ENCODE measurements around the gene RACGAP1. TPM values are rescaled to one million over a fixed set of nuclear protein-coding genes. Genes with fewer than 3 reads are reported as not detected.

RACGAP1 gene
- total RNA-seq, 1 donor from 2014 or later = 13.7 TPM

DNA sequence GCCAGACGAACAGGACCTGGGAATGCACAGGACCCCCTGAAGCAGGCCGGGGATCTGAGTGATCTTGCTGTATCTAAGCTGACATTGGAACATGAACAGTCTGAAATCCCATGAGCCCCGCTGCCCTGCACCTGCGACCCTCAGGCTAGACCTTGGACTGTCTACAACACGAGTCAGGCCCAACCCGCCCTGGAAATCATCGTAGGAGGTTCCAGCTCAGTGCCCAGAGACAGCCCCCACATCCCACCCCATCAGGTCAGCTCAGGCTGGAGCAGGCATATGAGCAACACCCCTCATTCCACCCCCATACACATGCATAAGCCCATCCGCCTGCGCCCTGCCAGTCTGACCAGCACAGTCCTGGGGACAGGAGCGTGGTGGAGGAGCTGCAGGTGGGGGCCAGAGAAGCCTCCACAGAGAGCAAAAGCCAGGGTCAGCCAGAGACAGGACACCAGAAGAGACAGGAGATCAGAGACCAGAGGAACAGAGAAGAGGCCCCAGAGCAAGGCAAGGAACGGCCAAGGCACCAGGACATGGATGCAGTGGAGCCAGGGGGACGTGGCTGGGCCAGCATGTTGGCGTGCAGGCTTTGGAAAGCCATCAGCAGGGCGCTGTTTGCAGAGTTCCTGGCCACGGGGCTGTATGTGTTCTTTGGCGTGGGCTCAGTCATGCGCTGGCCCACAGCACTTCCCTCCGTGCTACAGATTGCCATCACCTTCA, 52.5 kb downstream of the RACGAP1 start, which contains the start of gene AQP6:
Gene AQP6 (plus strand): TSS at position 307 of the 720 bp plus-strand sequence. CDS start 227 bp downstream, at position 534.
- intact Hi-C loops (cut with DNase I) = no loop called here
- peaks cover 5% of the 10 kb centered on the region for H3K27me3 ChIP-seq (ENCODE audit: low read depth)
- no peaks in the 10 kb centered on the region for H3K36me3 ChIP-seq
- H3K9me3 ChIP-seq = no peaks in the 10 kb centered on the region
- ATAC-seq (no peak), DNase-seq (no peak)
- TF ChIP-seq, protein P1, sequence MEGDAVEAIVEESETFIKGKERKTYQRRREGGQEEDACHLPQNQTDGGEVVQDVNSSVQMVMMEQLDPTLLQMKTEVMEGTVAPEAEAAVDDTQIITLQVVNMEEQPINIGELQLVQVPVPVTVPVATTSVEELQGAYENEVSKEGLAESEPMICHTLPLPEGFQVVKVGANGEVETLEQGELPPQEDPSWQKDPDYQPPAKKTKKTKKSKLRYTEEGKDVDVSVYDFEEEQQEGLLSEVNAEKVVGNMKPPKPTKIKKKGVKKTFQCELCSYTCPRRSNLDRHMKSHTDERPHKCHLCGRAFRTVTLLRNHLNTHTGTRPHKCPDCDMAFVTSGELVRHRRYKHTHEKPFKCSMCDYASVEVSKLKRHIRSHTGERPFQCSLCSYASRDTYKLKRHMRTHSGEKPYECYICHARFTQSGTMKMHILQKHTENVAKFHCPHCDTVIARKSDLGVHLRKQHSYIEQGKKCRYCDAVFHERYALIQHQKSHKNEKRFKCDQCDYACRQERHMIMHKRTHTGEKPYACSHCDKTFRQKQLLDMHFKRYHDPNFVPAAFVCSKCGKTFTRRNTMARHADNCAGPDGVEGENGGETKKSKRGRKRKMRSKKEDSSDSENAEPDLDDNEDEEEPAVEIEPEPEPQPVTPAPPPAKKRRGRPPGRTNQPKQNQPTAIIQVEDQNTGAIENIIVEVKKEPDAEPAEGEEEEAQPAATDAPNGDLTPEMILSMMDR (IDR thresholded peaks at IDR 0.05) = no peak
- H3K27ac ChIP-seq = no peak within 1 kb of the TSS
- H3K4me1 ChIP-seq = peaks cover 16% of the 10 kb centered on the region
- no peak within 1 kb of the TSS for H3K4me3 ChIP-seq

DNA sequence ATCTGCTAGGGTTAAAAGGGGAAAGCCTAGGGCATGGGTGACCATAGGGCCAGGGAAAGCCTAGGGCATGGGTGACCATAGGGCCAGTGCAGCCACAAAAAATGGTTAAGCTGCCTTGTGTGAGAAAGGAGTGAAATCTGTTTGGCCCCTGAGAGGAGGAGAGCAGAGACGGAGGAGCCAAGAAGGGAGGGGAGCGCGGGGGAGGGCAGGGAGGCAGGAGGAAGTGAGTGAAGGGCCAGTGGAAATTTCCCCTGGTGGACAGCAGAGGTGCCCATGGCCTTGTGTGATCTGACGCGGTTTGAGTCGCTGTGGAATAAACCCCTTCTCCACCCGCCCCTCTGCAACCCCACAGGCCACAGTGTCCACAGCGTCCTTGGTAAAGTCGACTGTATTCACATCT, 53.2 kb downstream of the RACGAP1 start:
- no peak for DNase-seq

DNA sequence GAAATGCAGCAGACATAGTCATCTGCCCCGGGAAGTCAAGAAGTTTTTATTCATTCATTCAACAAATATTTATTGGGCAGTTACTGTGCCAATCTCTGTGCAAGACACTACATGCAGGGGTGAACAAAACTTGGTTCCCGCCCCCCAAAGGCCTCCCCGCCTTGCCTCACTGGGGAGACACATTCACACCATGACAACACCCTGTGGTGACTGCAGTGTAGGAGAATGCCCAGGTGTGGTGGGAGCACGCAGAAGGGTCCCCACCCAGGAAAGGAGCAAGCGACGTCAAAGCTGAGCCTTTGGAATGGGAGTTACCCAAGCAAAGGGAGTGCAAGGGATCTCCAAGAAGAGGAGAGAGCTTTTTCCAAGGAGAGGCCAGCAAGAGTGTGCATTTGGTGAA, 54.2 kb downstream of the RACGAP1 start:
- Histone ChIP-seq H3K9me3 (no peaks in the 10 kb centered on the region), H3K4me3 (no peak overlapping the region), H3K4me1 (peaks cover 31% of the 10 kb centered on the region), H3K27ac (no peak overlapping the region), H3K36me3 (no peaks in the 10 kb centered on the region), H3K27me3 (ENCODE audit: low read depth) (peaks cover 5% of the 10 kb centered on the region)
- DNase-seq (no peak), ATAC-seq (no peak)
- TF ChIP-seq, protein P1 (IDR thresholded peaks at IDR 0.05) = no peak
- intact Hi-C loops (cut with DNase I) = no loop called here

More for the DNA sequence above, 53.2 kb downstream of the RACGAP1 start:
- TF ChIP-seq, protein P1 (IDR thresholded peaks at IDR 0.05) = no peak
- peaks cover 5% of the 10 kb centered on the region for H3K27me3 ChIP-seq (ENCODE audit: low read depth)
- no peaks in the 10 kb centered on the region for H3K36me3 ChIP-seq
- intact Hi-C loops (cut with DNase I) = no loop called here
- H3K4me1 ChIP-seq = peaks cover 23% of the 10 kb centered on the region
- H3K27ac ChIP-seq = no peak overlapping the region
- no peak overlapping the region for H3K4me3 ChIP-seq
- H3K9me3 ChIP-seq = no peaks in the 10 kb centered on the region
- no peak for ATAC-seq

DNA sequence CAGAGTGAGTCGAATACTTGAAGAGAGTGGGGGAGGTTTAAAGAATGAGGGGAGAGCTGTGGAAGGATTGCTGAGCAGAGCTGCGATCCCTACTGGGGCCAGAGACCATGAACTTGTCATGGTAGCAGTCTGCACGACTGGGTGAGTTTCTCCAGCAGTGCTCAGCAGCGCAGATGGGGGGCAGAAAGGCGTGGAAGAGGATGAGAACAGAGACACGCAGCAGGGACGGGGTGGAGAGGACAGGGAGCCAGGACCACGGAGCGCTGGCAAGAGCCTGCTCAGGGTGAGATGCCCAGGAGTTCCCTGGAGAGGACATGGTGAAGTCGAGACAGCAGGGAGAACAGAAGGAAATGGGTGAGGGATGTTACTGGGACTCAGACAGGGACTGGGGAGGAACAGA, 54.6 kb downstream of the RACGAP1 start:
- no peak overlapping the region for H3K4me3 ChIP-seq
- ATAC-seq (no peak), DNase-seq (no peak)
- peaks cover 5% of the 10 kb centered on the region for H3K27me3 ChIP-seq (ENCODE audit: low read depth)
- H3K4me1 ChIP-seq = peaks cover 31% of the 10 kb centered on the region
- TF ChIP-seq, protein P1 (IDR thresholded peaks at IDR 0.05) = no peak
- H3K9me3 ChIP-seq = no peaks in the 10 kb centered on the region
- intact Hi-C loops (cut with DNase I) = no loop called here
- no peaks in the 10 kb centered on the region for H3K36me3 ChIP-seq
- H3K27ac ChIP-seq = no peak overlapping the region

DNA sequence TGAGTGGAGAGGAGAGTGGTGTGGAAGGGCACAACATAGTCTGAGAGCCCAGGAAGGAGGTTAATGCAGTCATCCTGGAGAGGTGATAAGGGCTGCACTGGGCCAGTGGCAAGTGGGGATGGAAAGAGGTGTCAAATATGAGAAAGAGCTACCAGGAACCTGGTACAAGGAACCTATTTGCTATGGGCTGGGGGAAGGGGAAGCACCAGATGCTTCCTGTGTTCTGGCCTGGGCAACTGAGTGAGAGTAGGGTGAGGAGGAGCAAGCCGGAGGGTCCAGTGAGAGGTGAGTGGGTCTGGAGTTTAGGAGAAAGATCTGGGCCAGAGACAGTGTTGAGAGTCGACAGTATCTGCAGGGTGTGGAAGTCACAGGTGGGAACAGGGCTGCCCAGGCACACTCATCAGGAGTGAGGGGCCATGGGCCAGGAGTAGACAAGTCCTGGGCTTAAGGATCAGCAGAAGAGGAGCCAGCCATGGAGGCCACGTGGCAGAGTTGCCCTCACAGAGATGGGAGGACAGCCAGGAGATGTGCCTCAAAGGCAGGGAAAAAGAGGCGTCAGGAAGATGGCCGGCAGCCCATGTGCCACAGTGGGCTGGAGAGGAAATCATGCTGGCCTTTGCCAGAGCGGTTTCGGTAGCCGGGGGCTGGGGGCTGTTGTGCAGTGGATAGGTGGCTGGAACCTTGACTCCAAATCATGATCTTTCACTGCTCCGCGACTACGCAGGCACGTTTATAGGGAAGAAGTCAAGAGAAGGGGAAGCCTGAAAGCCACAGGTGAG, 55.5 kb downstream of the RACGAP1 start:
- Histone ChIP-seq H3K9me3 (no peaks in the 10 kb centered on the region), H3K36me3 (no peaks in the 10 kb centered on the region), H3K4me3 (no peak overlapping the region), H3K27ac (no peak overlapping the region), H3K27me3 (ENCODE audit: low read depth) (peaks cover 5% of the 10 kb centered on the region), H3K4me1 (peaks cover 24% of the 10 kb centered on the region)
- TF ChIP-seq, protein P1 (IDR thresholded peaks at IDR 0.05) = no peak
- intact Hi-C loops (cut with DNase I) = no loop called here
- ATAC-seq (no peak), DNase-seq (no peak)
